GM18498 (cell line): ENCODE measurements around the gene TEX10.
"Not testable (repeated sequence)": the region's sequence is repeated elsewhere in the genome, so short reads cannot be mapped to it uniquely, and the experiment has no call there.

Experiments
- ATAC-seq: cut with Tn5 transposase; IDR thresholded peaks from one replicate; pipeline ENCODE4 v1.9.1; 2021; ENCODE audit warnings: mild to moderate bottlenecking, moderate library complexity; ENCODE audit not compliant: unreplicated experiment

The TEX10 gene

GRCh38 chr9:100352727-100353505 lies at the start of gene TEX10:
TSS of gene TEX10 (minus strand) at chr9:100352942. CDS start at chr9:100349363, 3,579 bp downstream.
- peak; percentile 85 for ATAC-seq

- ATAC-seq, result no peak
Observed at GRCh38 chr9:100401042-100401441, 48.3 kb upstream of the TEX10 start.

- ATAC-seq, result no peak
Observed at GRCh38 chr9:100397529-100398266, 45.0 kb upstream of the TEX10 start.

GRCh38 chr9:100396769-100397168 lies 44.0 kb upstream of the TEX10 start:
- ATAC-seq, result no peak

- no peak for ATAC-seq
Observed at GRCh38 chr9:100394816-100395215, 42.1 kb upstream of the TEX10 start.

- ATAC-seq, result no peak
Observed at GRCh38 chr9:100394032-100394695, 41.4 kb upstream of the TEX10 start.

GRCh38 chr9:100392989-100393388 lies 40.2 kb upstream of the TEX10 start:
- not testable (repeated sequence) for ATAC-seq

- ATAC-seq, result no peak
Observed at GRCh38 chr9:100379862-100380261, 27.1 kb upstream of the TEX10 start.

- no peak for ATAC-seq
Observed at GRCh38 chr9:100377015-100377414, 24.3 kb upstream of the TEX10 start.

GRCh38 chr9:100375658-100376057 lies 22.9 kb upstream of the TEX10 start:
- no peak for ATAC-seq

GRCh38 chr9:100372648-100373047 lies 19.9 kb upstream of the TEX10 start:
- no peak for ATAC-seq

GRCh38 chr9:100370064-100370723 lies 17.5 kb upstream of the TEX10 start:
- ATAC-seq, result no peak

GRCh38 chr9:100368672-100369071 lies 15.9 kb upstream of the TEX10 start:
- ATAC-seq, result no peak

- no peak for ATAC-seq
Observed at GRCh38 chr9:100366121-100366520, 13.4 kb upstream of the TEX10 start.

GRCh38 chr9:100364013-100364412 lies 11.3 kb upstream of the TEX10 start:
- no peak for ATAC-seq

GRCh38 chr9:100359057-100359456 lies 6.3 kb upstream of the TEX10 start:
- ATAC-seq, result no peak

- no peak for ATAC-seq
Observed at GRCh38 chr9:100357501-100357900, 4.8 kb upstream of the TEX10 start.

GRCh38 chr9:100355561-100355960 lies 2.8 kb upstream of the TEX10 start:
- ATAC-seq, result no peak

GRCh38 chr9:100354121-100354800 lies 1.5 kb upstream of the TEX10 start:
- no peak for ATAC-seq

- ATAC-seq, result peak; percentile 44
Observed at GRCh38 chr9:100352201-100352726, 478 bp downstream of the TEX10 start.
